GM18868 (cell line): ENCODE data around the gene SYT7.

Source experiments
- ATAC-seq: cut with Tn5 transposase; IDR thresholded peaks from one replicate; pipeline ENCODE4 v1.9.1; 2021; ENCODE audit warnings: mild to moderate bottlenecking, moderate library complexity; ENCODE audit not compliant: unreplicated experiment

SYT7 gene

GRCh38 chr11:61539831-61540357 is 41.0 kb downstream of the SYT7 start:
- no peak for ATAC-seq

DNA sequence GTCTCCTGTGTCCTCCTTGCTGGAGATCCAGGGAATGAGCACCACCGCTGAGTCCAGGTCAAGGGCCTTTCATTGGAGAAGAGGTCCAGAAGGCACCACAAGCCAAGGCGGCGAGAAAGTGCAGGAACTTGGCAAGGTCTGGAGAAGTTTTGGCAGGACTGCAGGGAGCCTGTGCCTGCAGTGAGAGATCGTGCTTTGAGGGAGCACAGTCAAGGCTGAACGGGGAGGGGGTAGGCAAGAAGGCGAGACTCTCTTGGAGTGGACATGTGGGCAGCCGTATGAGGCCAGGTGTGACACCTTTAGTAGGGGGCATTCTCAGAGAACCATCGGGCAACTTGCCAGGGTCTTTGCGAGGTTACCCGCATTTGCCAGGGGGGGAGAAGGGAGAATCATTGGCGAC is 41.9 kb downstream of the SYT7 start:
- ATAC-seq: no peak

- no peak for ATAC-seq
These were observed 42.3 kb downstream of the SYT7 start for GRCh38 chr11:61538636-61538961.

DNA sequence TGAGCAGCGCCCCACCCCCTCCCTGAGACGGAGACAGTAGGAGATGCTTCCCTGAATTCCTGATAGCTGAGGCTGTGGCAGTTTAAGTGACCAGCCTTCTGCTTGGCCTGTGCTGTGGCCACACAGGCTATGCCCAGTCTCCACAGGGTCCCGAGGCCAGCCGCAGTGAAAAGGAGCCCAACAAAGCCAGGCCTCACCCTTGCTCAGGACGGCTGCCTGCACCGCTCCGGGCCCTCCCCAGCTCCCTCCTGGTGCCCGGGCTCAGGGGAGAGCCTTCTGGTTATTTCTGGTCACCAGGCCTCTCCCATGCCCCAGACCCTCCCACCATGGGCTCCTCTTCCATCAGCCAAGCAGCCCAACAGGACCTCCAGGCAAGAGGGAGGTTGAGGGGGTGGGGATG is 43.5 kb downstream of the SYT7 start:
- ATAC-seq: no peak

DNA sequence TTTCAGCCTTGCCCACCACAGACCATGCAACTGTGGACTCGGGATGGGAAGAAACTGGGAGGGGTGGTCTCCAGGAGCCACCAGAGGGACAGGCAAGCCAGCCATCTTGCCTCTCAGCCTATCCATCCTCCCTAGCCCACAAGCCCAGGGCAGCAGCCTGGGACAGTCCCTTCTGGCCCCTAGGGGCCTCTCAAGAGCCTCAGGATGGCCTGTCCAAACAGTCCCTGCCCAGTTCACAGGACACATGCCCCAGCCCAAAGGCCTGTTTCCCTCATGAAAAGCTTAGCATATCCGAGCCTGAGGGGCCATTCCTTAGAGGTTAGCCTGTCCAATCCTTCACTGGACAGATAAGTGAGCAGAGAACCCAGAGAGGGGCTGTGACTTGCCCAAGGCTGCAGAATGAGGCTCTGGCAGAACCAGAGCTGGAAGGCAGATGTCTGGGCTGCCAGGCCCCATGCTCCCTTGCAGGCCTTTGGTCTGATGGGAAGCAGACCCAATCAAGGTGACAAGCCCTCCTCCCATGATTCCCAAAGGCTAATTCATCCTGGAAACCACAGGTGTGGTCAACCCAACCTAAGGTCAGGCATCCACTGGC is 44.1 kb downstream of the SYT7 start:
- ATAC-seq: no peak

DNA sequence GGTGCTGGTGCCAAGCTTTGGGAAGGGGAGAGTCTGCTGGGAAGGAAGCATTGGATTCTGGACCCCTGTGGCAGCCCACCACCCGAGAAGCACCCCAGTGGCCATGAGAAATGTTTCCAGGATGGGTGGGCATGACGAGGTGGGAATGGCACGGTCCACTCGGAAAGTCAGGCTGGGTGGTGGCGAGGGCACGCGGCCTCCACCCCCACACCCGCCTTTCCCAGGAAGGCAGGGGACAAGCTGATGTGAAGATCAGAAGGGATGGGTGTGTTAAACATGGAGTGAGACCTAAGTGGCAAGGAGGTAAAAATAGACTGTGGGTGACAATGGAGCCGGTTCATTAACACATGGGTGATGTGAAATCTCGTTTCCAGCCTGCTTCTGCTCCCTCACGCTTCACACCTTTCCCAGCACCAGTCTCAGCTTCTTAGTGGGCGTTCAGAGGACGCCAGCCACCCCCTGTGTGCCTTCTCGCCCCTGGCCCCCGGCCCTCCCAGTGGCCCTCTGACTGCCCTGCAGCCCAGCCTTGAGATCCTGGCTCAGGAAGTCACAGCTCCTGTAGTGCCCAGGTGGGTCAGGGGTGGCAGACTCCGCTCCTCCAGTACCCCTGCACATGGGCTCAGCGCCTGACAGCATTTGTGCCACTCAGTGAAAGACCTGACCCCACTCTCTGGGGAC is 44.7 kb downstream of the SYT7 start:
- no peak for ATAC-seq

GRCh38 chr11:61534933-61535839 is 45.7 kb downstream of the SYT7 start:
- no peak for ATAC-seq

- ATAC-seq: no peak
These were observed 46.6 kb downstream of the SYT7 start for GRCh38 chr11:61534025-61534932.

- ATAC-seq: no peak
These were observed 47.5 kb downstream of the SYT7 start for GRCh38 chr11:61533401-61533800.

- ATAC-seq: no peak
These were observed 47.9 kb downstream of the SYT7 start for GRCh38 chr11:61533039-61533375.

DNA sequence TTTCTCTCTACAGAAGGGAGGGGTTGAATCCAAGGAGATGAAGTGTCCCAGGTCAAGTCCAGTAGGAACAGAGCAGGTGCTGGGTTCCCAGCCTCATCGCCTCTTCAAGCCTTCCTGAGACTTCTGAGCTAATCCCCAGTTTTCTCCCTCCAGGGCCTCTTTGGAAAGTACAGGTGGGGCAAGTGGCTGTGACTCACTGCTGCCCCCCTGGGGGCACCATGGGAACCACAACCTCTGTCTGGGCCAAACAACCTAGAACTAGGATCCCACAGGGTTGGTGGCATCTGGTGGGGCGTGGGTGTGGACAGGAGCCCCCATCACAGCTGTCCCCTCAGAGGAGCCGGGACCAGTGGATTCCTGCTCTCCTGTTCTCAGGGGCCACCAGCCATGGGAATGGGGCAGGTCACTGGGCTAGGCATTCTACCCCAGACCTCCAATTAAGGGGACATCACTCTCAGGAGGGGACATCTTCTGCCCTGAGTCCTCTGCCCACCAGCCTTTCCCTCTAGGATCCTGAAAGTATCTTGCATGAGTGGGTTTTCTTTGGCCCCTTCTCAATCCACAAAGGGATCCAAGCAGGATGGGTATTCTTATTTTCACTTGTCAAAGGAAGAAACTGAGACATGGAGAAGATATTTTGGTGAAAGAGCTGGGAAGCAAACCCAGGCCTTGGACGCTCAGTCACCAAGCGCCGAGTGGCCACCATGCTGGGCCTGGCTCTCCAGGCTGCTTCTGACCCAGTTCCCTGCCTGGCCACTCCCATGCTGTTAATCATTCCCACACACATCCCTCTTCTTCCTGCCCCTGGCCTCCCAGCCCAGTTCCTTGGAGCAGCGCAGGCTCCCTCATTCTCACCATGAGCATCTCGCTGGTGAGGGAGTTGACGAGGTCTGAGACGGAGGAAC is 48.5 kb downstream of the SYT7 start:
- ATAC-seq: no peak

DNA sequence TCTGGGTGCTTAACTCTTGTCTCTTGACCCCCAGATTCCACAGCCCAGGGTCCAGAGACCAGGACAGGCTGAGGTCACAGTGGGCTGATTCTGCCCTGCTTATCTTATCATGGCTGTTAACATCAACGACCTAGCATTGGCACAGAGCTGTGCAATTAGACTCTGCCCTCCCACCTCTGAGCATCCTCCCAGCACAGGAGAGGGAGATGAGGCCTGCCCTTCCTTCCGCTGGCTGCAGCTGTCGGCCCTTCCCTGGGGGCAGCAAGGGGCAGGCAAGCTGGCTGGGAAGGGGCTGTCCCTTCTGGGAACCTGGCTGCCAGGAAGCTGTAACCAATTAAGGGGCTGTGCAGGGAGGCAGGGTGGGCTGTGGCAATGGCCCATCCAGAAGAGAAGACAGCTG is 49.8 kb downstream of the SYT7 start:
- no peak for ATAC-seq

- ATAC-seq: no peak
These were observed 51.2 kb downstream of the SYT7 start for GRCh38 chr11:61529537-61530225.

DNA sequence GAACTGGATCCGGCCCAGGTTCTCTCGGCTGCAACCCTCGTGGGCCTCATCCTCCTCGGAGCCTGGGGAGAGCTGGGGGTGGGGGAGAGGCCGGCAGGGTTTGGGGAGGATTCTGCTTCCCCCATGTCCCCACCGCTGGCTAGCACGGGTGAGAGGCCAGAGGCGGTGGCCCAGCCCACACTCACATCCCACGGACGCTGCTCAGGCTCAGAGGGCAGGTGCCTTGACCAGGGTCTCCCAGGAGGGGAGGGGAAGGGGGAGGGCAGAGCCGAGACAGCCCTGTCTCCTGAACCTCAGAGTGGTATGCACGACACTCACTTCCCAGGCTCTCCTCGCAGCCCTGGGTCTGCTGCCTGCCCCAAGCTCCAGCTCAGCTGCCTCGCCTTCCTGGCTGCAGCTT is 52.8 kb downstream of the SYT7 start:
- no peak for ATAC-seq

GRCh38 chr11:61526956-61527731 is 53.7 kb downstream of the SYT7 start:
- no peak for ATAC-seq

- no peak for ATAC-seq
These were observed 54.6 kb downstream of the SYT7 start for GRCh38 chr11:61526229-61526628.

- ATAC-seq: no peak
These were observed 55.8 kb downstream of the SYT7 start for GRCh38 chr11:61524963-61525587.

DNA sequence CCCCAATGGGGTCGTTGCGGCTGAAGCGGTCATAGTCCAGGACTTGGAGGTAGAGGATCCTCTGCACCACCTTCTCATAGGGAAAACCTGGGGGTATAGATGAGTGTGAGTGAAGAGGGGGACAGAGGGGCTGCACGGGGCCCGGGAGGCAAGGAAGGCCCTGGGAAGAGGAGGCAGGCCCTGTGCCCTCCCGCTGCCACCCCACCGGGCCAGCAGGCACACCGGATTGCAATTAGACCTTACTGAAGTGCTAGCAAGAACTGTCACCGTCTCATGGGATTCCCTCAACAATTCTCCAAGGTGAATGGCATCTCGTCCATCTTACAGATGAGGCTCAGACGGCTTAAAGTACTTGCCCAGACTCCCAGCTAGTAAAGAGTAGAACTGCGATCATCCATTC is 56.4 kb downstream of the SYT7 start:
- ATAC-seq: no peak
